ENCODE measurements around the gene HERC4. TPM values are rescaled to one million over a fixed set of nuclear protein-coding genes. Genes with fewer than 3 reads are reported as not detected.

The HERC4 gene
- polyA plus RNA-seq, 1 donor from 2014 or later, result 45.6 TPM

DNA sequence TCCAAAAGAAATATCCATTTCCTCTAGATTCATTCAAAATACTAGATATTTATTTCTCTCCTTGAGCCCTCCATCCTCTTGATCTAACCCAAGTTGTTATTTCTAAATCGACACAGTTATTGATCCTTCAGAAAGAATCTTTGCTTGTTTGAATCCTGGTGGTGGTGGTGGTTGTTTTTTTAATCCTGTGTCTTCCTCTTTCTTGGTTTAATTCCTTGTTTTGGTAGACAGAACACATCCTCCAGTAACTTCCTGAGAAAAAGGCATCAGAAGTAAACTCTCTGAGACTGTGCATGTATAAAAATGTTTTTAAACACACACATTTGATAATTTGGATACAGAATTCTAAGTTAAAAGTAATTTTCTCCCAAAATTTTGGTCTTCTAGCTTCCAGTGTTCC, 140.7 kb downstream of the HERC4 start:
- Histone ChIP-seq H3F3A (ENCODE audit: insufficient read depth, low read length, poor library complexity, severe bottlenecking) (no peaks in the 10 kb centered on the region), H3K27me3 (ENCODE audit: insufficient read depth, low read depth, low read length) (no peaks in the 10 kb centered on the region), H3K4me2 (ENCODE audit: low read length) (no peak overlapping the region), H2AFZ (ENCODE audit: low read depth, low read length) (no peak overlapping the region), H3K9me2 (ENCODE audit: insufficient read depth, low read length) (no peaks in the 10 kb centered on the region), H3K9ac (ENCODE audit: low read length) (no peak overlapping the region), H3K36me3 (ENCODE audit: insufficient read depth, low read length) (no peaks in the 10 kb centered on the region), H3K27ac (ENCODE audit: low read length) (no peak overlapping the region), H3K9me3 (ENCODE audit: low read length) (no peaks in the 10 kb centered on the region), H3K4me3 (ENCODE audit: low read length) (no peak overlapping the region), H4K20me1 (ENCODE audit: insufficient read depth) (no peaks in the 10 kb centered on the region), H3K79me2 (replicated peaks; ENCODE audit: insufficient read depth, low read length) (no peaks in the 10 kb centered on the region)
- TF ChIP-seq, protein P1, sequence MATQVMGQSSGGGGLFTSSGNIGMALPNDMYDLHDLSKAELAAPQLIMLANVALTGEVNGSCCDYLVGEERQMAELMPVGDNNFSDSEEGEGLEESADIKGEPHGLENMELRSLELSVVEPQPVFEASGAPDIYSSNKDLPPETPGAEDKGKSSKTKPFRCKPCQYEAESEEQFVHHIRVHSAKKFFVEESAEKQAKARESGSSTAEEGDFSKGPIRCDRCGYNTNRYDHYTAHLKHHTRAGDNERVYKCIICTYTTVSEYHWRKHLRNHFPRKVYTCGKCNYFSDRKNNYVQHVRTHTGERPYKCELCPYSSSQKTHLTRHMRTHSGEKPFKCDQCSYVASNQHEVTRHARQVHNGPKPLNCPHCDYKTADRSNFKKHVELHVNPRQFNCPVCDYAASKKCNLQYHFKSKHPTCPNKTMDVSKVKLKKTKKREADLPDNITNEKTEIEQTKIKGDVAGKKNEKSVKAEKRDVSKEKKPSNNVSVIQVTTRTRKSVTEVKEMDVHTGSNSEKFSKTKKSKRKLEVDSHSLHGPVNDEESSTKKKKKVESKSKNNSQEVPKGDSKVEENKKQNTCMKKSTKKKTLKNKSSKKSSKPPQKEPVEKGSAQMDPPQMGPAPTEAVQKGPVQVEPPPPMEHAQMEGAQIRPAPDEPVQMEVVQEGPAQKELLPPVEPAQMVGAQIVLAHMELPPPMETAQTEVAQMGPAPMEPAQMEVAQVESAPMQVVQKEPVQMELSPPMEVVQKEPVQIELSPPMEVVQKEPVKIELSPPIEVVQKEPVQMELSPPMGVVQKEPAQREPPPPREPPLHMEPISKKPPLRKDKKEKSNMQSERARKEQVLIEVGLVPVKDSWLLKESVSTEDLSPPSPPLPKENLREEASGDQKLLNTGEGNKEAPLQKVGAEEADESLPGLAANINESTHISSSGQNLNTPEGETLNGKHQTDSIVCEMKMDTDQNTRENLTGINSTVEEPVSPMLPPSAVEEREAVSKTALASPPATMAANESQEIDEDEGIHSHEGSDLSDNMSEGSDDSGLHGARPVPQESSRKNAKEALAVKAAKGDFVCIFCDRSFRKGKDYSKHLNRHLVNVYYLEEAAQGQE (IDR thresholded peaks at IDR 0.05; ENCODE audit: borderline replicate concordance), result no peak
- TF ChIP-seq POLR2AphosphoS5 (IDR thresholded peaks at IDR 0.05) (no peak), RAD21 (conservative IDR thresholded peaks at IDR 0.05) (no peak), EP300 (conservative IDR thresholded peaks at IDR 0.05; ENCODE audit: poor library complexity, severe bottlenecking) (no peak), TAF1 (IDR thresholded peaks at IDR 0.05; ENCODE audit: low read depth) (no peak), EZH2 (IDR thresholded peaks at IDR 0.05; ENCODE audit: borderline replicate concordance, insufficient read depth, low read length, poor library complexity, severe bottlenecking) (no peak), MXI1 (conservative IDR thresholded peaks at IDR 0.05; ENCODE audit: poor library complexity, severe bottlenecking) (no peak), SMC3 (conservative IDR thresholded peaks at IDR 0.05; ENCODE audit: poor library complexity) (no peak)
- TF ChIP-seq, protein P2, sequence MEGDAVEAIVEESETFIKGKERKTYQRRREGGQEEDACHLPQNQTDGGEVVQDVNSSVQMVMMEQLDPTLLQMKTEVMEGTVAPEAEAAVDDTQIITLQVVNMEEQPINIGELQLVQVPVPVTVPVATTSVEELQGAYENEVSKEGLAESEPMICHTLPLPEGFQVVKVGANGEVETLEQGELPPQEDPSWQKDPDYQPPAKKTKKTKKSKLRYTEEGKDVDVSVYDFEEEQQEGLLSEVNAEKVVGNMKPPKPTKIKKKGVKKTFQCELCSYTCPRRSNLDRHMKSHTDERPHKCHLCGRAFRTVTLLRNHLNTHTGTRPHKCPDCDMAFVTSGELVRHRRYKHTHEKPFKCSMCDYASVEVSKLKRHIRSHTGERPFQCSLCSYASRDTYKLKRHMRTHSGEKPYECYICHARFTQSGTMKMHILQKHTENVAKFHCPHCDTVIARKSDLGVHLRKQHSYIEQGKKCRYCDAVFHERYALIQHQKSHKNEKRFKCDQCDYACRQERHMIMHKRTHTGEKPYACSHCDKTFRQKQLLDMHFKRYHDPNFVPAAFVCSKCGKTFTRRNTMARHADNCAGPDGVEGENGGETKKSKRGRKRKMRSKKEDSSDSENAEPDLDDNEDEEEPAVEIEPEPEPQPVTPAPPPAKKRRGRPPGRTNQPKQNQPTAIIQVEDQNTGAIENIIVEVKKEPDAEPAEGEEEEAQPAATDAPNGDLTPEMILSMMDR (IDR thresholded peaks at IDR 0.05; ENCODE audit: poor library complexity, severe bottlenecking), result no peak

DNA sequence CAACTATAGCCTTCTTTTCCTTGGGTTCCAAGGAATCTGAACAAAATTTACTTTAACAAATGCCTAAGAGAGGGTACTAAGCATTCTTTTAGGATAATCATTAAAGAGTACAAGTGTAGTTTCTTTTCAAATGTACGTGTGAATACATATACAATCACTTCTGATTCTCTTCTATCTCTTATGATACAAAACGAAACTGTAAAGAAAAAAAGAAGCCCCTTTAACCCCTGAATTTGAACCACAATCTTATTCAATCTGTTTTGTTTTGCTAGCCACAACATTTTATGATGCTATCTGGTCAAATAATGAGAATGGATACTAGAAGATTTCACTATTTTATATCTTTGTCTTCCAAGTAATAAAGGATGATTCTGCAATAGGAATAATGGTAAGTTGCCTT, 141.9 kb downstream of the HERC4 start:
- TF ChIP-seq MXI1 (conservative IDR thresholded peaks at IDR 0.05; ENCODE audit: poor library complexity, severe bottlenecking) (no peak), EZH2 (IDR thresholded peaks at IDR 0.05; ENCODE audit: borderline replicate concordance, insufficient read depth, low read length, poor library complexity, severe bottlenecking) (no peak), RAD21 (conservative IDR thresholded peaks at IDR 0.05) (no peak), POLR2AphosphoS5 (IDR thresholded peaks at IDR 0.05) (no peak), TAF1 (IDR thresholded peaks at IDR 0.05; ENCODE audit: low read depth) (no peak), SMC3 (conservative IDR thresholded peaks at IDR 0.05; ENCODE audit: poor library complexity) (no peak), EP300 (conservative IDR thresholded peaks at IDR 0.05; ENCODE audit: poor library complexity, severe bottlenecking) (no peak)
- TF ChIP-seq, protein P1 (IDR thresholded peaks at IDR 0.05; ENCODE audit: borderline replicate concordance), result no peak
- TF ChIP-seq, protein P2 (IDR thresholded peaks at IDR 0.05; ENCODE audit: poor library complexity, severe bottlenecking), result no peak
- H2AFZ ChIP-seq (ENCODE audit: low read depth, low read length), result no peak overlapping the region
- no peaks in the 10 kb centered on the region for H3F3A ChIP-seq (ENCODE audit: insufficient read depth, low read length, poor library complexity, severe bottlenecking)
- H3K27ac ChIP-seq (ENCODE audit: low read length), result no peak overlapping the region
- H4K20me1 ChIP-seq (ENCODE audit: insufficient read depth), result no peaks in the 10 kb centered on the region
- H3K4me3 ChIP-seq (ENCODE audit: low read length), result no peak overlapping the region
- H3K36me3 ChIP-seq (ENCODE audit: insufficient read depth, low read length), result no peaks in the 10 kb centered on the region
- H3K9me3 ChIP-seq (ENCODE audit: low read length), result no peaks in the 10 kb centered on the region
- no peaks in the 10 kb centered on the region for H3K9me2 ChIP-seq (ENCODE audit: insufficient read depth, low read length)
- no peak overlapping the region for H3K4me2 ChIP-seq (ENCODE audit: low read length)
- no peaks in the 10 kb centered on the region for H3K27me3 ChIP-seq (ENCODE audit: insufficient read depth, low read depth, low read length)
- no peaks in the 10 kb centered on the region for H3K79me2 ChIP-seq (replicated peaks; ENCODE audit: insufficient read depth, low read length)
- no peak overlapping the region for H3K9ac ChIP-seq (ENCODE audit: low read length)
